ENCODE results near the gene ZNF385B. TPM values are rescaled to one million over a fixed set of nuclear protein-coding genes. Genes with fewer than 3 reads are reported as not detected.

The ZNF385B gene
- total and polyA plus RNA-seq, 8 donors, result 1.8 to 41.4 (median 3.5) TPM; not detected in 1

GRCh38 chr2:179899666-179900065 lies 38.3 kb upstream of the ZNF385B start:
- Histone ChIP-seq H3K4me1 (no peaks in the 10 kb centered on the region), H3K27ac (no peak overlapping the region), H3K4me3 (no peak overlapping the region), H3K9me3 (peaks cover 0 to 14% (median 4%) of the 10 kb centered on the region in 4 donors), H3K36me3 (no peaks in the 10 kb centered on the region), H3K27me3 (no peaks in the 10 kb centered on the region)
- WGBS, 5 donors, result 86 to 100% (median 95%) methylated on average over 1 of the region's 1 CpG
- no peak for TF ChIP-seq EP300 (IDR thresholded peaks at IDR 0.05)
- no peak for TF ChIP-seq CTCF (IDR thresholded peaks at IDR 0.05)
- no peak for TF ChIP-seq POLR2AphosphoS5 (IDR thresholded peaks at IDR 0.05)
- no peak for TF ChIP-seq POLR2A (IDR thresholded peaks at IDR 0.05)
- DNase-seq, result no peak
- intact Hi-C loops (cut with DNase I; ENCODE audit: low total_unique reads), result no loop called here

- DNase-seq, result no peak
- 75 to 83% (median 78%) methylated on average over 4 of the region's 4 CpGs for WGBS, 5 donors
Measured at GRCh38 chr2:179898873-179899272, 37.5 kb upstream of the ZNF385B start.

GRCh38 chr2:179893616-179894015 lies 32.2 kb upstream of the ZNF385B start:
- intact Hi-C loops (cut with DNase I; ENCODE audit: low total_unique reads), result no loop called here
- Histone ChIP-seq H3K9me3 (peaks cover 0 to 6% (median 0%) of the 10 kb centered on the region in 4 donors), H3K4me1 (no peaks in the 10 kb centered on the region), H3K27me3 (no peaks in the 10 kb centered on the region), H3K4me3 (no peak overlapping the region), H3K27ac (no peak overlapping the region), H3K36me3 (no peaks in the 10 kb centered on the region)
- no peak for DNase-seq
- 87 to 90% (median 88%) methylated on average over 3 of the region's 3 CpGs for WGBS, 5 donors
- TF ChIP-seq CTCF (IDR thresholded peaks at IDR 0.05), result no peak
- TF ChIP-seq EP300 (IDR thresholded peaks at IDR 0.05), result no peak
- TF ChIP-seq POLR2A (IDR thresholded peaks at IDR 0.05), result no peak
- TF ChIP-seq POLR2AphosphoS5 (IDR thresholded peaks at IDR 0.05), result no peak

More at GRCh38 chr2:179898873-179899272, 37.5 kb upstream of the ZNF385B start:
- H3K27ac ChIP-seq, result no peak overlapping the region
- no peak overlapping the region for H3K4me3 ChIP-seq
- no peaks in the 10 kb centered on the region for H3K4me1 ChIP-seq
- TF ChIP-seq CTCF (IDR thresholded peaks at IDR 0.05) (no peak), POLR2AphosphoS5 (IDR thresholded peaks at IDR 0.05) (no peak), POLR2A (IDR thresholded peaks at IDR 0.05) (no peak), EP300 (IDR thresholded peaks at IDR 0.05) (no peak)
- H3K9me3 ChIP-seq, result peaks cover 0 to 10% (median 4%) of the 10 kb centered on the region in 4 donors
- no peaks in the 10 kb centered on the region for H3K27me3 ChIP-seq
- no peaks in the 10 kb centered on the region for H3K36me3 ChIP-seq
- intact Hi-C loops (cut with DNase I; ENCODE audit: low total_unique reads), result no loop called here

- no peak for DNase-seq
- no peaks in the 10 kb centered on the region for H3K4me1 ChIP-seq
- H3K9me3 ChIP-seq, result peaks cover 0 to 8% (median 0%) of the 10 kb centered on the region in 4 donors
- WGBS, 5 donors, result 68 to 88% (median 78%) methylated on average over 2 of the region's 2 CpGs
- H3K27ac ChIP-seq, result no peak overlapping the region
- H3K4me3 ChIP-seq, result no peak overlapping the region
- intact Hi-C loops (cut with DNase I; ENCODE audit: low total_unique reads), result no loop called here
- TF ChIP-seq EP300 (IDR thresholded peaks at IDR 0.05) (no peak), POLR2A (IDR thresholded peaks at IDR 0.05) (no peak), POLR2AphosphoS5 (IDR thresholded peaks at IDR 0.05) (no peak), CTCF (IDR thresholded peaks at IDR 0.05) (no peak)
- H3K36me3 ChIP-seq, result no peaks in the 10 kb centered on the region
- H3K27me3 ChIP-seq, result no peaks in the 10 kb centered on the region
Measured at GRCh38 chr2:179891237-179891636, 29.8 kb upstream of the ZNF385B start.

Data from stomach (tissue), 9 donors.